HG03378 (cell line): Measurements from ENCODE around the gene FER.
A peak's percentile ranks its signal among the peaks of the same experiment; 100 is the strongest.

Source experiments
- ATAC-seq: cut with Tn5 transposase; IDR thresholded peaks from one replicate; pipeline ENCODE4 v1.9.1; 2021; ENCODE audit warnings: mild to moderate bottlenecking, moderate library complexity; ENCODE audit not compliant: unreplicated experiment

FER gene

DNA sequence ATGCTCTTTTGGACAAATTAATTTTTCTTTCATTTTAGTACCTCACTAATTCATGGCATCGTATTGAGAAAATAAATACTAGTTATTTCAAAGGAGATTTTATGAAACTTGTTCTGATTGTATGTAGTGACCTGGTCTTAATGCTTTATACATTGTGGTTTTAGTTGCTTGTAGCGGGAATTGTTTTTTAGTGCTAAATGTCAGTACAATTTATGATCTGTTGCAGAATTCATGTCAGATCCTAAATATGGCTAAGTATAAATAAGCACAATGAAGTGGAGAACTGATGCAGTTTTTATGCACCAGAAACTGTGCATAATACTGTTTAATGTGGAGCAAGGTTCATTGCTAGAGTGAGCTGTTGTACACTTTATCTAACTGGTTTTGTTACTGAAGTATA, 353.3 kb downstream of the FER start:
- ATAC-seq, result no peak

DNA sequence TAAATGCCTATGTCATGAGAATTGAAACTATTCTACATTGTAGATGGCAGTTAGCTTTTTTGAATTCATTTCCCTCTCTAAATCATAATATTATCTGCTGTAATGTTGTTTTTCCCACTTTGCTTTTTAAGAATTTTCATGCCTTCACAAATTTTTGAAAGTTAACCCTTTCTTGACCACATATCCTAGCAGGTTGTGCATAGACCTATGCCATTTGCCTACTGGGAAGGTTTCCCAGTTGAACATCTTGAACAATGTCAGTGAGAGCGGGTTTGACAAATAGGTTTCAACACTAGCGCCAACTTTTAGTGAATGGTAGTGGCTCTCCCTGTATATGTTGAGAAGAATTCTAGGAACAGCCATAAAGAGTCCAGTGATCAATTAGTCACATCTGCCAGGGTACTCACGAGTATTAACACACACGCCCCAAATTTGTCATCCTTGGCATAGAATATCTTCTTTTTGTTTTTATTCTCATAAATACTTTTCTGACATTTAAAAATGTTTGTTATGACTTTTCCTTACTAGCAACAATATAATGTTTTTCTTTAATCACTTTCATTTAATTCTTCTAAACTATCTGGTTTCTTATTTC, 354.5 kb downstream of the FER start:
- no peak for ATAC-seq

DNA sequence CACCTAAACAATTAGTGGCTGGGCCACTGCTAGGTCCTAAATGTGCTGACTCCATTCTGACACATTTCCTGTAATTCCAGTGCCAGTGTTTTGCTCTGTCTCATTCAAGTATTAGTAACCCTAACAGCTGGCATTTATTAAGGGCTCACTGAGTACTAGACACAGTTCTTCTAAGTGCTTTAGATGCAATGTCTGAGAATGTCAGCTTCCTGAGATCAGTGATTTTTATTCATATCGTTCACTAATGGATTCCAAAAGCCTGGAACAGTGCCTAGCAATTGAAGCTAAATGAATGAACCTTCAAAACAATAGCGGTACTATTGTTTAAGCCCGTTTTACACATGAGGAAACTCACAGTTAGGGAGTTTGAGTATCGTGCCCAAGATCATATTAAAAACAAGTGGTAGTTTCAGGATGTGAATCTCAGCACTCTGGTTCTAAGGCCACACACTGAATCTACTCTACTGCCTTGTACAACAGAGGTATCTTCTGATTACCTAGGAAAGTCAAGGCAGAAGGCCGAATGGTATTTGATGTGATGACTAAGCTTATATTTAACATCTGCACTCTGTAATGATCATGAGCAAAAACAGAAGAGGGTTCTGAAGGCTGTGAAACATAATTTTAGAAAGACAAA, 358.1 kb downstream of the FER start:
- no peak for ATAC-seq

DNA sequence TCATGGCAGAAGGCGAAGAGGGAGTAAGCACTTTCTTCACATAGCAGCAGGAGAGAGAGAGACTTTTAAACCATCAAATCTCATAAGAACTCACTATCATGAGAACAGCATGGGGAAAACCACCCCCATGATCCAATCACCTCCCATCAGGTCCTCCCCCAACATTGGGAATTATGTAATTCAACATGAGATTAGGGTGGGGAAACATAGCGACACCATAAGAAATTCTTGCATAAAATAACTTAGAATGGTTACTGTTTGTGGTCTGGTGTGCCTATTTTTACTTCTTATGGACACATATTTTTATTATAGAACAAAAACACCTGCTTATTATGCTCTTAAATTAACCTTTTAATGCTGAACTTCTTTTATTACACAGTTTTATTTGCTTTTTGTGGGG, 364.0 kb downstream of the FER start:
- no peak for ATAC-seq

DNA sequence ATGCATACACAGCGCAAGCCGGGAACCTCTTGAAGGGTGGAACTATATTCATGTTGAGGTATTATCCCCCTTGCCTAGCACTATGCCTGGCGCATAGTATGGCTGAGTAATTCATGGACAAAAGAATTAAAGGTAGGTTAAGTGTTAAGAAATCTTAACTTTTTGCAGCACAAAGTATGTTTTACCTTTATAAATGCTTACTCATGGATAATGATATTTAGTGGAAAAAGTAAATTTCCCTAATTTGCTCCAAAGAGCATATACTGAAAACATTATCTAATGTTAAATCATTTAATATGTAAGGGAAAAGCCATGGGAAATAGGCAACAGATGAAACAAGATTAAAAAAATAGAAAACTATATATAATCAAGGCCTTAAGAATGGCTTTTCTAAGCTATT, 365.9 kb downstream of the FER start:
- no peak for ATAC-seq

DNA sequence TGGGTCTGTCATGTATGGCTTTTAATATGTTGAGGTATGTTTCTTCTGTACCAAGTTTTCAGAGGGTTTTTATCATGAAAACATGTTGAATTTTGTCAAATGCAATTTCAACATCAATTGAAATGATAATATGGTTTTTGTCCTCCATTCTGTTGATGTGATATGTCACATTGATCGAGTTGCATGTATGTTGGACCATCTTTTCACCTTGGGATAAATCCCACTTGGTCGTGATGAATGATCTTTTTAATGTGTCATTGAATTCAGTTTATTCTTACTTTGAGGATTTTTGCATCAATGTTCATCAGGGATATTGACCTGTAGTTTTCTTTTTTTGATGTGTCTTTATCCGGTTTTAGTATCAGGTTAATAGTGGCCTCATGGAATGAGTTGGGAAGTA, 373.5 kb downstream of the FER start:
- ATAC-seq, result no peak

DNA sequence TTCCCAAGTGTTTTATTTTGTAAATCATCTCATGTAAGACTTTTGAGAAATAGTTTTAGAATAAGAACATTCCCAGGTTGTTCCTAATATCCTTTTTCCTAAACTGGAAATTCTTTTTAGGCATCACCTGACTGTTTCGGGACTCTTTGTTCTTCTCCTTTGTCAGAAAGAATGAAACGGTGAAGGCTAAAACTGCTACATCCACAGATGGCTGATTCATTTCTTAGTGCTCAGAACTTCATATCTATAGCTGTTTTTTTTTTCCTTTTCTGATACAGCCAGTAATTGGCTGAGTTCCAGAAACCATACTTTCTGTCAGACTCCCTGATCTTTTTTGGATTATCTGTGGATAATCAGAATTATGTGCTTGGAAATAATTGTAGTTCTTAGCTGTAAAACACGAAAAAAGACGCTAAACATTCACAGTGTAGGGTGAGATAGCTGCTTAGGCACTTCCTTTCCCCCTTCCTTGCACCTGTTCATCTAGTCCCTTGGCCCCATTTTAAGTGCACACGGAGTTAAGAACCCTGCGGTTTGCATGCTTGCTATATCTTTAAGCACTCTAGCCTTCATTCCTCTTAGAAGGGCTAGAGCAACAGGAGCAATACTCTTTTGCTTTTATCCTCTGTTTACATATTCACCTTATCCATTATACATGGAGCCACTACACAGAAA, 378.2 kb downstream of the FER start:
- no peak for ATAC-seq

DNA sequence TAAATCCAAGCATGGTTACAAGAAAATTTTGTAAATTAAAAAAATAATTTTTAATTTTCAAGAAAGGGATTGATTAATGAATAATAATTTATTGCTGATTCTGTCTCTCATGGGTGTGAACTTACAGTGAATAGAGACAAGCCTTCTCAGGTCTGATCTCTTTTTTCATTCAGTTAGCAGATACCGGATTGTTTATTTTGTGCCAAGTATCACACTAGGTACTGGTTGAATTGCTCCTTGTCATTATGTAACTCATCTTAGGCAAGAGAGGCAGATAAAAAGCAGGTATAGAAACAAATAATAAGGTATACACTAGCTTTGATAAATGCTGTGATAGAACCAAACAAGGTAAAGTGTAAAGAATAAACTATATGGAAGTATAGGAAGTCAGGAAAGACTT, 378.8 kb downstream of the FER start:
- no peak for ATAC-seq

DNA sequence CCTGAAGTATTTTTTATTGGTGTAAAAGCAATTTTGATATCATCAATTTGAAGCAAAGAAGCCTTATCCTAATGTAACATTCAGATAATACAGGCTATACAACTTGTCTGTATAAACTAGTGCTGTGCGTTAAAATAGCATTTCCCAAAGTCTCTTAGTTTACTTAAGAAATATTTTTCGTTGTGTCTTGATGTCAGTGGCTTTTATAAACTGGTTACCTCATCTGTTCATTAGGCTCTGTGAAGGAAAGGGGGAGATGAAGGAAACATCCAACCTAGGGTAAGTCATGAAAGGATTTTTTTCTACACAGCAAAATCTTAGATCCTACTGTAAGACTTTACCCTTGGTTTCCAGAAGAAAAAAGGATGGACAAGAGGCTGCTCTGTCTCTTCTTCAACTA, 389.2 kb downstream of the FER start:
- ATAC-seq, result no peak

DNA sequence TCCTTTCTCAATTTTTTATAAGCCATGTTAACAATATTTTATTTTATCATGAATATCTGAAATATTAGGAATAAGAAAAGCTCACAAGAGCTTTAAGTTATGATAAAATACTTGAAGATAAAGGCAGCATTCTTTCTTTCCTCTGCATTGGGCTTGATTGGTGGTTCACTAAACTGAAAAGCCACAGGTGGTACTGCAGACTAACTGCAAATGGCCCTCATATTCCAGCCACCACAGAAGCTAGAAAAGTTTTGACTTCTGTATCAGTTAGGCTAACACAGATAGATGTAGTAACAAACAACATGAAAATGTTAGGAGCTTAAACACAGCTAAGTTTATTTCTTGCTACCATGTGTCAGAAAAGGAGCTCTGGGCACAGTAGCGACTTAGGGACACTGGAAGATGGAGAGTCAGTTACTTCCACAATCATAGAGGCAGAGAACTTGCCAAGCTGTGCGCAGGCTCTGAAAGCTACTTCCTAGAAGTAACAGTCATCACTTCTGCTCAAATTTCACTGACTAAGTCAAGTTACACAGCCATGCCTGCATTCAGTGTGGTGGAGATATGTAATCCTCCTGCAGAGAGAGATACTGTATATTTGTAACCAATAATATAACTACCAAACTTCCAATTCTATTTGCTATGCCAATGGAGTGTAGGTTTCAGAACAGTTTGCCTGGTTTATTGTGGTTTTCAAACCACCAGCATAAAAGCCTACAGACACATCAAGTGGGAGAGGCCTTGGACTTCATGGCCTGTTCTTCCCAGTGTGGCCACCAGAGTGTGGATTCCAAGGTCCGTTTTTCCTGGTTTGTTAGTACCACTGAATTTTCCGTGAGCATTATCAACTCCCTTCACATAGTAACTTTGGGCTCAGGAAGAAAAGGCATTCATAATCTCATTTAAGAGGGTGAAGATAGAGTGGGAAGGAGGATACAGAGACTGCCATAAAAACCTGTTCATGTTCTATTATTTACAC, 393.8 kb downstream of the FER start:
- ATAC-seq, result no peak

DNA sequence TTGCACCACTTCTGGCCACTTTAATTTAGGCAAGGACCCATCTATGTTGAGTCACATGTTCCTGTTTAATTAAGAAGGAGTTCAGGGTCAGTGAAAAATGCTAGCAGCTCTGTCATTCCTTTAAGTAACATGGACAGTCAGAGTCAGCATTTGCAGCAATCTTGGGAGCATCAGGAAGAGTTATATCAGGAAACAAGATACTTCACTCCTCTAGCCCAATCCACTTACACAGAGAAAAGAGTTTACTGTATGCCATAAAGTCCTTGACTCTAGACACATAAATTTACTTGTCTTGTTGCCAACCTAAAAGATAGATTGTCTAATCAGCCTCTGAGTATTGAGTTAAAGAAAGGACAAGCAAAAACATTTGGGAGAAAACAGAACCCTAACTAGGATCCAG, 395.3 kb downstream of the FER start:
- no peak for ATAC-seq

DNA sequence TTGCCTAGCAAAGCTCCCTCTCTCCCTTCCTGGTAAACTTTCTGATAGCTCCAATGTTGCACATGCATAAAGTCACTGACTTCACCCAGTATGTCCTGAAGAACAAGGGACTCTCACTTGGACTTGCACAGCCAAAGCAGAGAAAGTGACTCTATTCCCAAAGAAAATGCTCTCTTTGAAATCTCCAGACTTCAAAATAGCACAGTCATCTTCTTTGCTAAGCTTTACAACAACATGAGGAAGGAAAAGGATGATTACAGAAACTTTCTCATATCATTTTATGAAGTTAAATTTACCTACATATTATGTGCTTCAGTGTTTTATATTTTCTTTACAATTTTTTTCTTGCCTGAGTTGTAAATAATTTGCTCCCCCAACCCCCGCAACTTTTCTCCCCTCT, 397.4 kb downstream of the FER start:
- no peak for ATAC-seq

DNA sequence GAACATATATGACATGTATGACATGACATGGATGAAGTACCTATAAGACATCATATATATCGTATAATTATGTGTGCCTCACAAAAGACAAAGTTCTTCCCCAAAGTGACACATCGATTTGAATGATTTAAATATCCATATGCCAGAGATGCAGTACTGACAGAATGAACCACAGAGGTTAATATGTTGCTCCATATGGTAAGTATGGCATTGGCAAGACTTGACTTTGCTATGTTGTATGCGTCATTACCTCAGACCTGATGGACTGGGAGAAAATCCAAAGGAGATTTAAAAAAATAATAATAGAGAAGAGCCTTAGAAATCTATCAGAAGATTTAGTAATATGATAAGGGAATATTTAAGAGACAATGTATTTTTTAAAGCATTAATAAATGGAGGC, 398.9 kb downstream of the FER start:
- no peak for ATAC-seq

DNA sequence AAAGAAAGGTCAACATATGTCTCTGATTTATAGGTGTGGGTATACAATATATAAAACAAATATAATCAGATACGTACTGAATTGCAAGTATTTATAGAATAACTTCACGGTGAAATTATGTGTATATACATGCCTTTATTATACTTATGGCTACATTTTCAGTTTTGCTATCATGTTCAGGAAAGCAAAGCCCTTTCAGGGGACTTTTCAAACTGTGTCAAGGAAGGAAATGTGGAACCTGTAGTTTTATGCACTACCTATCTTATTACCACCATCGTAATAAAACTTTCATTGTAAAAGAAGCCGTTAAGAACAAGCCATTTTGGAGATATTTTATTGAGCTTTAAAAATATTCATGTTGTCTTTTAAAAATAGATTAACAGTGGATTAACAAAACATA, 404.9 kb downstream of the FER start:
- no peak for ATAC-seq

DNA sequence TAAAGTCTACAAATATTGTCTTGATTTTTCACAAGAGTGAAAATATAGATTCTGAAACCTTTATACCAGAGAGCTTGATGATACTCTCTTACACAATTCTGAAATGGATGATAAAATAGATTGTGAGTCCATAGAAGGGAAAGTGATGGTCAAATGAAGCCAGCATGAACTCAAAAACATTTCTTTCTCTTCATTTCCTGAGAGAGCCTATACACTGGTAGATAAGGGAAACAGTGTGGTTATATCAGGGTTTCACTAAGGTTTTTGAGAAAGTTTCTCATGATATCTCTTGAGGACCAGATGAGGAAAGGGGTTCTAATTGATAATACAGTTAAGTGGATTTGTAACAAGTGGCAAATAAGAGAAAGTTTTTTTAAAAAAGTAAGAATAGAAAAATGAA, 407.9 kb downstream of the FER start:
- ATAC-seq, result peak; percentile 76

DNA sequence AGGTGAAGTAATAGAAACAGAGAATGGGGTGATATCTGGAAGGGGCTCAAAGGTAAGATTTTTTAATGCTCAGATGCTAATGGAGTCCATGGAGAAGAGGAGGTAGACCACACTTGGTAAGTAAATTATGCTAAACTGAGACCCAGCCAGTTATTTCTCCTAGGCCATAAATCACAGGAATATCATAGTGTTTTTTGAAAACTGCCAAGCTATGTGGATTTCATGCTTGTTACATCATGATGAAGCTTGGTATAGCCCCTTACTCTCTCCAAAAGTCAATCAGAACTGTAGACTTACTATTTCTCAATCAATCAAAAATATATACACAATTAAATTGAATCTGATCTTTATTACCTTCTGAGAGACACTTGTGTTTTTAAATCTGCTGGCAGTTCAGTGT, 409.2 kb downstream of the FER start:
- ATAC-seq, result no peak

DNA sequence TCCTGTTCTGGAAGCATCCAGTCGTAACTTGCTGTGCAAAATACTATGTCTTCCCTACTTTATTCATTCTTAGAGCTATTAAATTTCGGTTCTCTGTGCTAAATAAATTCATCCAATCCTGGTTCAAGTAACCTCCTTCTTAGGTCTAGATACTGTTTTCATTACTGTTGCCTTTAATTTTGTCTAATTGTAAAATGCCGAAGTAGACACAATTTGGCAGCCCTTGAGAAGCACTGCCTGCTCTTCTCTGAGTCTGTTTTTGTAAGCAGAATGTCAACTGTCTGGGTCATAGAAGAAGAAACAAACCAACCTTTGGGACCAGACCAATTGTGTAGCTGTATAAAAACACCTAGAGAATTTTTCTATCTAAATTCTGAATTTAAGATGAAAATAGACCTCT, 412.8 kb downstream of the FER start:
- ATAC-seq, result no peak

DNA sequence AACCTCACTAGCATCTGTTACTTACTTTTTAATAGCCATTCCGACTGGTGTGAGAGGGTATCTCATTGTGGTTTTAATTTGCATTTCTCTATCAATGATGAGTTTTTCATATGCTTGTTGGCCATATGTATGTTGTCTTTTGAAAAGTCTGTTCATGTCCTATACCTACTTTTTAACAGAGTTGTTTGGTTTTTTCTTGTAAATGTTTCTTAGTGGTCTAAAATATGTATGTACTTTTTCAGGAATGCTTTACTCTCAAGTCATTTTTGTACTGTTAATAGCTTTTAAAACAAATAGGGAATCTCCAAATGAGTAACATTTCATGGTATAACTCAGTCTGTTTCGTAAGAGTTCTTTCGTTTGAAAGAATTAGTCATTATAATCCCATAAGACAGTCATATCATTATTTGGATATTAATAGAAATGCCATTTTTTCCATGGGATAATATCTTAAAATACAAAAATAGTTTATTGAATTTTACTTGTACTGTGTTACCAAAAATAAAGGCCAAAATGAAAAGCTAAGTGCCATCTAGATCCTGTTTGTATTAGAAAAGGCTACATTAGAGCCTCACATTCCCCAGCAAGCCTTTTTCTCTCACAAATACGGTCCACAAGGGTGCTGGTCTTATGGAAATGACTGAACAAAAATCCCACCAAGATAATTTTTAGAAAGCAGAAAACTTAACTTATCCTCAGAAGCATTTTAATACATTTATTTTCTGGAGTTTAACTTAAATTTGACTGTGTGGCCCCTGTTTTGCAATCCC, 414.4 kb downstream of the FER start:
- ATAC-seq, result peak; percentile 82

DNA sequence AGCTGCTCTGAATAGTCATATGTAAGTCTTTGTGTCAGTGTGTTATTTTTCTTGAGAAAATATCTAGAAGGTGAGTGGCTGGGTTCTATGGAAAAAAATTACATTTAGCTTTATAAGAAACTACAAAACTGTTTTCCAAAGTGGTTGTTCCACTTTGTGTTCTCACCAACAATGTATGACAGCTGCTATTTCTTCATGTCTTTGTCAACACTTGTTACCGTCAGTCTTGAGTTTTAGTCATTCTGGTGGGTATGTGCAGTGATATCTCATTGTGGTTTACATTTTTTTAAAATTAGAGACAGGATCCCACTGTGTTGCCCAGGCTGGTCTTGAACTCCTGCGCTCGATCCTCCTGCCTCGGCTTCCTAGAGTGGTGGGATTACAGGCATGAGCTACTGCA, 415.6 kb downstream of the FER start:
- no peak for ATAC-seq

DNA sequence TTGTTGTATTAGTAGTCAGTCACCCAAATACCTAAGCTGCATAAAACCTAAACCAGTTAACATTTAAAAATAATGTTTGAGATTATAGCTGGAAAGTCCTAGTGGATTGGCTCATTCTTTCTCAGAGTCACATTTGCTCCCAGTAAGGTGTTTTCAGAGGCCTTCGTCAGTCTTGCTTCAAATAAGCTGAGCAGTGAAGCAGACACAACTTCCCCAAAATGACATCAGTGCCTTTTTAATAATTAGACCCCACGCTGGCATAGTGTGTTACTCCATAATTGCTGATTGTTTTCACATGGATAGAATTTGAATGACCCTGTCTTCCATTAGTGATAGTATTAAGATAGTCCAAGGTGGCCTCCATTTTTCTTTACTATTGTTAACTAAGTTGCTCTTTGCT, 416.3 kb downstream of the FER start:
- peak; percentile 47 for ATAC-seq

DNA sequence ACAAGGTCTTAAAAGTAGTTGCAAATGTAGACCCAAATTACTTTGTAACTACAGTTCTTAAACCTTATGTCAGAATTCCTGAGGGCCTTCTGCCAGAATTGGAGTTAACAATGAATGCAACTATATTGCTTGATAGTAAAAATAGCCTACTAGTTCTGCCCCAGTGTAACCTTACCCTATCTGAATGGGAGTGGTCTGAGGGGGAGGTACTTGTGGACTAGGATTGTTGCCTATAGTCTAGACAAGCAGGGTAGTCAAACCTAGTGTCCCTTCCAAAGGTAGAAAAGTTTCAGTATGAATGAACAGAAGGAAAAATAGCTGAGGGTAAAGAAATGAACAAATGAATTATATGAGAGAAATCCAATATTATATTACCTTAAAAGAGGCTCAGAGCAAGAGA, 419.9 kb downstream of the FER start:
- no peak for ATAC-seq
